IMR-90 (cell line): ENCODE results near the gene REV3L.

ENCODE experiments used
- CTCF ChIP-seq: conservative IDR thresholded peaks from 2 replicates; pipeline ENCODE4 v1.5.1; 2012; ENCODE audit warnings: mild to moderate bottlenecking, low read depth, low read length, improper control_type of control experiment
- POLR2A ChIP-seq: IDR thresholded peaks from 2 replicates; pipeline ENCODE4 v1.6.1; 2012; ENCODE audit warnings: mild to moderate bottlenecking, low read depth, low read length
- RAD21 ChIP-seq: IDR thresholded peaks from 2 replicates; pipeline ENCODE4 v1.6.1; 2012; ENCODE audit warnings: low read length, improper control_type of control experiment
- RFX5 ChIP-seq: IDR thresholded peaks from 2 replicates; pipeline ENCODE4 v1.8.0; 2012; ENCODE audit warnings: low read depth, mild to moderate bottlenecking, low read length, moderate library complexity
- USF2 ChIP-seq: fragments of 150-350 bp; IDR thresholded peaks from 2 replicates; pipeline ENCODE4 v1.6.1; 2017; ENCODE audit warnings: mild to moderate bottlenecking, antibody characterized with exemption, low read length, low read depth

GRCh38 chr6:111430605-111431376 is 52.2 kb downstream of the REV3L start:
- no peak for TF ChIP-seq CTCF
- TF ChIP-seq USF2: no peak
- no peak for TF ChIP-seq RAD21
- TF ChIP-seq RFX5: no peak
- TF ChIP-seq POLR2A: no peak
